Measurements from ENCODE around the gene SIPA1L3.

The SIPA1L3 gene

DNA sequence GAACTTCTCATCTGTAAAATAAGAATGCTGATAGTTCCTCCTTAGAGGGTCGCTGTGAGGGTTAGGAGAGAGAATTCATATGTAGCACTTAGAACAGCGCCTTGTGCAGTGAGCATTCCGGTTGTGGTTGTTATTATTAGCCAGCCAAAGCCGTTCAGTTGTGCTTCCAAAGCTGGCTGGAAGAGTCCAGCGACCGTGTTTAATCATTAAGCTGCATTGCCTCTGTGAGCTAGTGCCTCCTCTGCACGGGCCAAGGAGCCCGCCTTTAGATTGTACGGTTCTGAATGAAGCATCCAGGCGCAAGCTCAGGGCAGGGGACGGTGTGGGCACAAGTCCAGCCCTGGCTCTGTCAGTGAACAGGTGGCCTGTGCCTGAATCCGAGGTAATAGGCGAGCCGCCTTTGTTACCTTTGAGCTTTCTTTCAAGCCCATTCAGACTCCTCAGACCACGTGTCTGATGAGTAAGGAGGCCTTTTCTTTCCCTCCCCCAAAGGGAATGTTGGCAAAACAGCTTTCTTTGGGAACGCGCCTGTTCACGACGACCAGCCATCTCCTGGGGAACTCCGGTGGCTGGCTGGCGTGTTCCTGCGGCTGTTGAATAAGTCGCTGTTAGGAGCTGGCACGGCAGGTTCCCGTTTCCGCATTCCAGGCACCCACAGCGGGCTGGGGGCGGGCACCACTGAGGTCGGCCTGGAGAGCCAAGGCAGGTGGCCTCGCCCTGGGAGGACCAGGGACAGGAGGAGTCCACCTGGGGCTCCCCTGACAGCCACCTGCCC lies 25.1 kb downstream of the SIPA1L3 start:
- peak overlapping the region; percentile 77 for H3K4me2 ChIP-seq (ENCODE audit: low read length)

DNA sequence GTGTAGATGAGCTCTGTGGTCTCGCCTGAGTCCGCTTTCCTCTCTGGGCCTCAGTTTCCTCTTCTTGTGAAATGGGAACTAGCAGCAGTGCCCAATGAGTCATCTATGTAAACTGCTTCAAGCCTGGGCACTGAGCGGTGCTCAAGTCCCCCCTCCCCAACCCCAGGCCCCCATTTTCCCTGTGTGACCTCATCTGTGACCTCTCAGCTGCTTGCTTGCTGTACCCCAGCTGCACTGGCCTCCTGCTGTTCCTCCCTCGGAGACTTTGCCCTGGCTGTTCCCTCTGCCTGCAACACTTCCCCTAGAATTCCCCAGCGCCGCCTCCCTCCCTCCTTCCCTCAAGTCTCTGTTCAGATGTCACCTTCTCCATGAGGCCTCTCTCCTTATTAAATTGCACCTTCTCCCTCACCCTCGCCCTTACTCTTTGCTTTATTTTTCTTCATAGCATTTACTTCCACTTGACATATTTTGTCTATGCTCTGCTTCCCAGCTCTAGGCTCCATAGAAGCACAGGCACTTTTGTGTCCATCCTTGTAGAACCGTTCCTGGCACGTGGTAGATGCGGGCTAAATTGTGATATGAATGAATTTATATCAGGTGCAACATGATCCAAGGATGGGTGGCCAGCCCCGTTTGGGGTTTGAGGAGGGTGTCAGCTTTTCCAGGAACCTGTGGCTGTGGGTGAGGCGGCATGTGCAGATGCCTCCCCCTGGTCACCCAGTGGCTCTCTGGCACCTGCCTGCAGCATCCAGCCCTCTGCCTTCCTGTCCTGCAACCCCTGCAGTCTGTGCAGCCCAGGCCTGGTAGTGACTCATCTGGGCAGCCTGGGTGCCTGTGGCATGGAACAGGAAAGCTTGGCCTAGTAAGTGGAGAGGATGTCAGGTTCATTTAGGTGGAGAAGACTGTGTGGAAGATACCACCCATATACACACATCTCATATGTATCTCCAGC lies 26.3 kb downstream of the SIPA1L3 start:
- Histone ChIP-seq H3F3A (ENCODE audit: insufficient read depth, low read length) (no peaks in the 10 kb centered on the region; the same call in 1 of the 2 replicates), H3K27ac (ENCODE audit: low read depth, low read length, poor library complexity, severe bottlenecking) (peak overlapping the region; percentile 93), H3K27me3 (ENCODE audit: insufficient read depth, low read length) (no peaks in the 10 kb centered on the region), H3K4me3 (ENCODE audit: low read depth, low read length, poor library complexity, severe bottlenecking) (peak overlapping the region; percentile 46), H3K9me2 (ENCODE audit: low read depth, low read length) (no peaks in the 10 kb centered on the region), H3K4me2 (ENCODE audit: low read length) (peak overlapping the region; percentile 77), H3K79me2 (ENCODE audit: insufficient read depth, low read length) (peaks cover 19% of the 10 kb centered on the region; the same call in 1 of the 2 replicates), H3K4me1 (ENCODE audit: insufficient read depth, low read length, severe bottlenecking) (peaks cover 51% of the 10 kb centered on the region), H3K9ac (ENCODE audit: low read length) (peak overlapping the region; percentile 71), H4K20me1 (ENCODE audit: insufficient read depth, low read length) (no peaks in the 10 kb centered on the region), H2AFZ (ENCODE audit: low read length) (no peak overlapping the region), H3K36me3 (ENCODE audit: insufficient read depth, low read length) (peaks cover 47% of the 10 kb centered on the region), H3K9me3 (ENCODE audit: low read length) (peaks cover 23% of the 10 kb centered on the region)
- no peak for TF ChIP-seq EZH2 (IDR thresholded peaks at IDR 0.05; ENCODE audit: borderline replicate concordance, low read length)
- TF ChIP-seq, protein P1, sequence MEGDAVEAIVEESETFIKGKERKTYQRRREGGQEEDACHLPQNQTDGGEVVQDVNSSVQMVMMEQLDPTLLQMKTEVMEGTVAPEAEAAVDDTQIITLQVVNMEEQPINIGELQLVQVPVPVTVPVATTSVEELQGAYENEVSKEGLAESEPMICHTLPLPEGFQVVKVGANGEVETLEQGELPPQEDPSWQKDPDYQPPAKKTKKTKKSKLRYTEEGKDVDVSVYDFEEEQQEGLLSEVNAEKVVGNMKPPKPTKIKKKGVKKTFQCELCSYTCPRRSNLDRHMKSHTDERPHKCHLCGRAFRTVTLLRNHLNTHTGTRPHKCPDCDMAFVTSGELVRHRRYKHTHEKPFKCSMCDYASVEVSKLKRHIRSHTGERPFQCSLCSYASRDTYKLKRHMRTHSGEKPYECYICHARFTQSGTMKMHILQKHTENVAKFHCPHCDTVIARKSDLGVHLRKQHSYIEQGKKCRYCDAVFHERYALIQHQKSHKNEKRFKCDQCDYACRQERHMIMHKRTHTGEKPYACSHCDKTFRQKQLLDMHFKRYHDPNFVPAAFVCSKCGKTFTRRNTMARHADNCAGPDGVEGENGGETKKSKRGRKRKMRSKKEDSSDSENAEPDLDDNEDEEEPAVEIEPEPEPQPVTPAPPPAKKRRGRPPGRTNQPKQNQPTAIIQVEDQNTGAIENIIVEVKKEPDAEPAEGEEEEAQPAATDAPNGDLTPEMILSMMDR (IDR thresholded peaks at IDR 0.05; ENCODE audit: low read length), result no peak

More for the DNA sequence above, 25.1 kb downstream of the SIPA1L3 start:
- Histone ChIP-seq H3K27me3 (ENCODE audit: insufficient read depth, low read length) (no peaks in the 10 kb centered on the region), H3K4me1 (ENCODE audit: insufficient read depth, low read length, severe bottlenecking) (peaks cover 63% of the 10 kb centered on the region), H3K36me3 (ENCODE audit: insufficient read depth, low read length) (peaks cover 39% of the 10 kb centered on the region), H3K9me2 (ENCODE audit: low read depth, low read length) (no peaks in the 10 kb centered on the region), H4K20me1 (ENCODE audit: insufficient read depth, low read length) (no peaks in the 10 kb centered on the region), H3K9me3 (ENCODE audit: low read length) (peaks cover 19% of the 10 kb centered on the region), H2AFZ (ENCODE audit: low read length) (no peak overlapping the region), H3K27ac (ENCODE audit: low read depth, low read length, poor library complexity, severe bottlenecking) (peak overlapping the region; percentile 93), H3K9ac (ENCODE audit: low read length) (peak overlapping the region; percentile 71), H3K4me3 (ENCODE audit: low read depth, low read length, poor library complexity, severe bottlenecking) (peak overlapping the region; percentile 46), H3F3A (ENCODE audit: insufficient read depth, low read length) (no peaks in the 10 kb centered on the region; the same call in 1 of the 2 replicates), H3K79me2 (ENCODE audit: insufficient read depth, low read length) (peaks cover 12% of the 10 kb centered on the region; the same call in 1 of the 2 replicates)
- TF ChIP-seq, protein P1 (IDR thresholded peaks at IDR 0.05; ENCODE audit: low read length), result peak; percentile 31; the same call in 1 of the 2 replicates
- no peak for TF ChIP-seq EZH2 (IDR thresholded peaks at IDR 0.05; ENCODE audit: borderline replicate concordance, low read length)

DNA sequence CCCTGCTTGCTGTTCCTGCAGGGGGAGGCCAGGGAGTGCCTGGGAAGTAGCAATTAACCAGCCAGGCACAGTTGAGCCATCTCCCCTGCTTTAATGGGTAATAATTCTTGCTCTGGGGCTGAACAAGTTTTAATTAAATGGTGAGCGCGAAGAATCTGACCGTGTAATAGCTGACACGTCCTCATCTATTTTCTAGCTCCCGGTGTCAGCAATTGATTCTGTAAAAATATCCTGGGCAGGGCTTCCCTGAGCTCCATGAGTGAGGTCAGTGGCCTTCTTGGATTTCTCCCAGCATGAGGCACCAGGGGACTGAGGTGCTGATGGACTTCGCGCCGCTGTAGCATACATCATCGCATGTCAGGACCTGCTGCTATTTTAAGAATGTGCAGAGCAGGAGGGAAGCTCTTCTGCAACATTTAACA lies 26.9 kb downstream of the SIPA1L3 start:
- Histone ChIP-seq H3K9me2 (ENCODE audit: low read depth, low read length) (no peaks in the 10 kb centered on the region), H3F3A (ENCODE audit: insufficient read depth, low read length) (no peaks in the 10 kb centered on the region; the same call in 1 of the 2 replicates), H3K4me1 (ENCODE audit: insufficient read depth, low read length, severe bottlenecking) (peaks cover 45% of the 10 kb centered on the region), H3K9ac (ENCODE audit: low read length) (no peak overlapping the region), H3K9me3 (ENCODE audit: low read length) (peaks cover 23% of the 10 kb centered on the region), H3K27me3 (ENCODE audit: insufficient read depth, low read length) (no peaks in the 10 kb centered on the region), H3K4me2 (ENCODE audit: low read length) (no peak overlapping the region), H4K20me1 (ENCODE audit: insufficient read depth, low read length) (no peaks in the 10 kb centered on the region), H3K79me2 (ENCODE audit: insufficient read depth, low read length) (peaks cover 20% of the 10 kb centered on the region; the same call in 1 of the 2 replicates), H3K27ac (ENCODE audit: low read depth, low read length, poor library complexity, severe bottlenecking) (peak overlapping the region; percentile 93), H2AFZ (ENCODE audit: low read length) (no peak overlapping the region), H3K4me3 (ENCODE audit: low read depth, low read length, poor library complexity, severe bottlenecking) (no peak overlapping the region), H3K36me3 (ENCODE audit: insufficient read depth, low read length) (peaks cover 54% of the 10 kb centered on the region)
- TF ChIP-seq, protein P1 (IDR thresholded peaks at IDR 0.05; ENCODE audit: low read length), result no peak
- TF ChIP-seq EZH2 (IDR thresholded peaks at IDR 0.05; ENCODE audit: borderline replicate concordance, low read length), result no peak

All from OCI-LY1 (cell line).